Mucosa of rectum (tissue), 2 donors: Measurements from ENCODE around the gene RASGRF1.

ENCODE experiments used
- H3K27ac ChIP-seq, 2 donors: one replicate each; pipeline ENCODE4 v1.7.0; 2013; ENCODE audit warnings: inconsistent platforms in 2 of 2, low read depth in 2 of 2, low read length in 2 of 2
- H3K27me3 ChIP-seq, 2 donors: one replicate each; pipeline ENCODE4 v1.7.0; 2013; ENCODE audit warnings: low read length in 2 of 2; ENCODE audit not compliant: control insufficient read depth in 2 of 2, insufficient read depth in 2 of 2
- H3K36me3 ChIP-seq, 2 donors: one replicate each; pipeline ENCODE4 v1.7.0; 2013; ENCODE audit warnings: low read length in 2 of 2; ENCODE audit not compliant: control insufficient read depth in 2 of 2, insufficient read depth in 2 of 2
- H3K4me1 ChIP-seq, 2 donors: one replicate each; pipeline ENCODE4 v1.7.0; 2013; ENCODE audit warnings: low read length in 2 of 2, mild to moderate bottlenecking in 1 of 2; ENCODE audit not compliant: control insufficient read depth in 2 of 2, insufficient read depth in 2 of 2
- H3K4me3 ChIP-seq, 2 donors: one replicate each; pipeline ENCODE4 v1.7.0; 2013; ENCODE audit warnings: low read length in 2 of 2
- H3K9ac ChIP-seq, 2 donors: one replicate each; pipeline ENCODE4 v1.7.0; 2013; ENCODE audit warnings: low read length in 2 of 2, low read depth in 1 of 2, mild to moderate bottlenecking in 1 of 2
- H3K9me3 ChIP-seq, 2 donors: one replicate each; pipeline ENCODE4 v1.7.0; 2013; ENCODE audit warnings: low read length in 2 of 2; ENCODE audit not compliant: control insufficient read depth in 2 of 2
- donor health status: healthy.
- donor health status: Normal muscosa, but diverticular disease.

RASGRF1 gene

DNA sequence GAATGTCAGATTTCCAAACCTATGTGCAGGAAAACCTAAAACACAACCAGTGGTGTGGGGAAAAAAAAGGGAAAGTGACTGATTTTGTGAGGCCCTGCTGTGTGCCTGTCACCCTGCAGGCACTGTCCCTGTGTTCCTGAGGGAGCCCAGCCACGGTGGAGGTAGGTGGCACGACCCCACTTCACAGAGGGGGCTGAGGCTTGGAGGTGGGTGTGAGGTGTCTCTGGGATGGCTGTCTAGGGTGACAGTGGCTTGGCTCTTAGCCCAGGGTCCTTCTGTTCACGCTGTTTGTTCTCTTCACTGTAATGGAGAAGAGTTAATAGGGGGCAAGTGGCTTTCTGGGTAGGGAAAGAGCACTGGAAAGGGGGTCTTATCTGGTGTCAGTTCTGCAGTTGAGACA, 22.6 kb downstream of the RASGRF1 start:
- Histone ChIP-seq H3K4me3 (no peak overlapping the region), H3K9ac (no peak overlapping the region), H3K9me3 (no peaks in the 10 kb centered on the region), H3K27ac (no peak overlapping the region), H3K27me3 (no peaks in the 10 kb centered on the region), H3K4me1 (no peaks in the 10 kb centered on the region), H3K36me3 (no peaks in the 10 kb centered on the region)

DNA sequence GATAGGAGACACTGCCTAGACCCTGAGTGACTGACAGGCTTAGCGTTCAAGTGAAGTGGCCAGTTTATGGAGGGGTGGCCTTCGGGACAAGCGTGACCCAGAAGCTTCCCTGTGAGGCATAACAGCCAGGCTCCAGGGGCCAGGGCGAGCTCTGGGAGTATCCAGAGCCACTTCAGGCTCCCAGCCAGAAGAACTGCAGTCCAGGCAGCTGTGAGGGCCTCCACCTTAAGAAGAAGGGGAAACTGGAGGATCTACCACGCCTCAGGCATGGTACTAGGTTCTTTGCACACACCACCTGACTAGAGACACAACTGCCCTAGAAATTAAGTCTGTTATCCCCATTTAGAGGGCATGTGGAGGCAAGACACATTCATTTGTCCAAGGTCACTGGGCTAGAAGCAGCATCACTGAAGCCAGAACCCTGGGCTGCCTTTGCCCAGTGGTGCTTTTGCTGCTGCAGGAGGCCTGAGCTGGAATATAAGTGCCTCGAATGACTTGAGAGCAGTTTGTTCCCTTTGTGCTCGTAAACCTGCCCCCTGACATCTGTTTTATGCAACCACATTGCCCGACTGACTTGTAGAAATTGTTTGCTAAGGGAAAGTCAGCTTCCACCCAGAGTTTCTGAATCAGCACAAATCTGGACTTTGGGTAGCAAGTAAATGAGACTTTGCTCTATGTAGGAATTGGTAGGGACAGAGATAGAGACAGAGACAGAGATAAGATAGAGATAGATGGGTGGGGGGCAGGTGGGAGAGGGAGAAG, 23.3 kb downstream of the RASGRF1 start:
- H3K27me3 ChIP-seq = no peaks in the 10 kb centered on the region
- no peaks in the 10 kb centered on the region for H3K9me3 ChIP-seq
- H3K4me3 ChIP-seq = no peak overlapping the region
- H3K9ac ChIP-seq = no peak overlapping the region
- H3K27ac ChIP-seq = peak overlapping the region in 1 of 2 donors; percentile 13
- H3K4me1 ChIP-seq = no peaks in the 10 kb centered on the region
- no peaks in the 10 kb centered on the region for H3K36me3 ChIP-seq

GRCh38 chr15:79066391-79067071, 24.0 kb downstream of the RASGRF1 start:
- peak overlapping the region in 1 of 2 donors; percentile 13 for H3K27ac ChIP-seq
- no peaks in the 10 kb centered on the region for H3K36me3 ChIP-seq
- H3K4me1 ChIP-seq = no peaks in the 10 kb centered on the region
- H3K4me3 ChIP-seq = no peak overlapping the region
- no peak overlapping the region for H3K9ac ChIP-seq
- H3K27me3 ChIP-seq = no peaks in the 10 kb centered on the region
- H3K9me3 ChIP-seq = no peaks in the 10 kb centered on the region

DNA sequence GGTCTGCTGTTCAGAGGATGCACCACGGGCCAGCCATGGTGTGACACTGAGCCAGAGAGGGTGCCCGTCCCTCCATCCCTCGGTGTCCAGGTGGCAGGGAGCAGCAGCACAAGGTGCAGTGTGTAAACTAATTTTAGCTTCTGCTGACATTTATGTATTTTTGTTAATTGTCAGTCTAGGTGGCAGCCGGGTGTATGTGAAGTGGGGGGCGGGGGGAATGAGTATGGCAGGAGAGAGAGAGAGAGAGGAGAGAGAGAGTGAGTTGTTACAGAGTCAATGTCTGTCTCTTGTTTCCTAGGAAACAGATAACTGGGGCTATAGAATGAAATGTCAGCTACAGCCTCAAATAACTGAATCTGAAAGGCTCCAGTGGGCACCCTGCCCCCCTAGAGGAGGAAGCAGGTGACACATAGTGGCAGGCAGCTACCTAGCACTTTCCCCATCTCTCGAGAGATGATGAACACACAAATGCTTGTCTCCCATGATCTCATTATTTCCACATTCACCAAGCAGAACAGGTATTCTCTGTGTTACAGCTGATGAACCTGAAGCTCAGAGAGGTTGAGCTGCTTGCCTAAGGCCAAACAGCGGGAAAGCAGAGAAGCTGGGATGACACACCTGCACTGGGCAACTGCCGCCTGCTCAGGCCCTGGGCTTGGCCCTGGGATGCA, 24.7 kb downstream of the RASGRF1 start:
- no peaks in the 10 kb centered on the region for H3K4me1 ChIP-seq
- H3K36me3 ChIP-seq = no peaks in the 10 kb centered on the region
- no peaks in the 10 kb centered on the region for H3K9me3 ChIP-seq
- no peak overlapping the region for H3K9ac ChIP-seq
- H3K27ac ChIP-seq = no peak overlapping the region
- H3K27me3 ChIP-seq = no peaks in the 10 kb centered on the region
- H3K4me3 ChIP-seq = no peak overlapping the region

GRCh38 chr15:79065361-79065705, 25.2 kb downstream of the RASGRF1 start:
- Histone ChIP-seq H3K9me3 (no peaks in the 10 kb centered on the region), H3K27me3 (no peaks in the 10 kb centered on the region), H3K36me3 (no peaks in the 10 kb centered on the region), H3K27ac (no peak overlapping the region), H3K4me3 (no peak overlapping the region), H3K4me1 (no peaks in the 10 kb centered on the region), H3K9ac (no peak overlapping the region)

DNA sequence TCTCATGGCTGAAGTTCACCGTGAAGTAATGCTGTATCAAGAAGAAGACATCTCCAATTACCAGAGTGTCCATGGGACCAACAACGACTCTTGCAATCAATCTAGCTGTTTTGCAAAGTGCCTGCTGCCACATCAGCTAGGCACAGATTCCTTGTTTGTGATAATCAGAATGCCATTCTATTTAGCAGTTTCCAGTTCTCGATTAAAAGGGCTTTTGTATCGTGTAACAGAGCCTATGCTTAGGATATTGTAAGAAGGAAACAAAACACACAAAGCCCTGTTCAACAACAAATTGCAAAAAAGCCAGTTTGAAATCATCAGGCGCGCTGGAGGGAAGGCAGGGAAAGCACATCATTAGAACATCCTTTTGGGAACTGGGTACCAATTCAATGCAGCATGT, 26.1 kb downstream of the RASGRF1 start:
- no peaks in the 10 kb centered on the region for H3K36me3 ChIP-seq

GRCh38 chr15:79060175-79060574, 30.4 kb downstream of the RASGRF1 start:
- H3K36me3 ChIP-seq = no peaks in the 10 kb centered on the region
- no peaks in the 10 kb centered on the region for H3K27me3 ChIP-seq
- H3K4me3 ChIP-seq = no peak overlapping the region
- no peaks in the 10 kb centered on the region for H3K4me1 ChIP-seq
- no peaks in the 10 kb centered on the region for H3K9me3 ChIP-seq
- H3K9ac ChIP-seq = no peak overlapping the region
- no peak overlapping the region for H3K27ac ChIP-seq

More for the DNA sequence above, 26.1 kb downstream of the RASGRF1 start:
- H3K27me3 ChIP-seq = no peaks in the 10 kb centered on the region
- no peak overlapping the region for H3K27ac ChIP-seq
- no peak overlapping the region for H3K9ac ChIP-seq
- no peak overlapping the region for H3K4me3 ChIP-seq
- no peaks in the 10 kb centered on the region for H3K4me1 ChIP-seq
- H3K9me3 ChIP-seq = no peaks in the 10 kb centered on the region

GRCh38 chr15:79059081-79059572, 31.5 kb downstream of the RASGRF1 start:
- H3K4me3 ChIP-seq = no peak overlapping the region
- no peaks in the 10 kb centered on the region for H3K36me3 ChIP-seq
- no peaks in the 10 kb centered on the region for H3K4me1 ChIP-seq

GRCh38 chr15:79058260-79058850, 32.2 kb downstream of the RASGRF1 start:
- no peaks in the 10 kb centered on the region for H3K4me1 ChIP-seq
- H3K9me3 ChIP-seq = no peaks in the 10 kb centered on the region
- no peaks in the 10 kb centered on the region for H3K27me3 ChIP-seq
- no peak overlapping the region for H3K27ac ChIP-seq
- H3K4me3 ChIP-seq = no peak overlapping the region
- H3K9ac ChIP-seq = no peak overlapping the region
- no peaks in the 10 kb centered on the region for H3K36me3 ChIP-seq

More at GRCh38 chr15:79059081-79059572, 31.5 kb downstream of the RASGRF1 start:
- Histone ChIP-seq H3K27me3 (no peaks in the 10 kb centered on the region), H3K27ac (no peak overlapping the region), H3K9ac (no peak overlapping the region), H3K9me3 (no peaks in the 10 kb centered on the region)

- H3K27me3 ChIP-seq = peaks cover 0 to under 1% of the 10 kb centered on the region in 2 donors
- H3K27ac ChIP-seq = no peak overlapping the region
- H3K4me3 ChIP-seq = no peak overlapping the region
- H3K9ac ChIP-seq = no peak overlapping the region
- H3K4me1 ChIP-seq = no peaks in the 10 kb centered on the region
- H3K36me3 ChIP-seq = no peaks in the 10 kb centered on the region
- no peaks in the 10 kb centered on the region for H3K9me3 ChIP-seq
Measured at GRCh38 chr15:79057050-79057449, 33.5 kb downstream of the RASGRF1 start.
